ENCODE data around the gene FCHSD1.

DNA sequence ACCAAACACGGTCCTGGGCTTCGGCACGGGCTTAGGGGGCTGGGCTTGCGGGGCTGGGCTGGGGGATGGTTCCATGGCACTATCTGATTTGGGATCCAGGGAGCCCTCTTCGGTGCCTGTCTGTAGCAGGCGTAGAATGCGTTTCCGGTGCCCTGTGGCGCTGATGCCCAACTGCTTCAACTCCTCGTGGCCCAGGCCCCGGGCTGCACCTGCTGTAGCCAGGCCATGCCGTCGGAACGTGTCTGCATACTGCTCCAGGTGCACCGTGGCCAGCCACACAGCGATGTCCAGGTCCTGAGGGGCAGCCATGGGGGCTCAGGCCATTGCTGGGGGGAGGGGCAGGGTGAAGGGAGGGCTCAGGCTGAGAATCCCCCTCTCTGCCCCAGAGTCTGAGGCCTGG, 29.0 kb upstream of the FCHSD1 start:
- TF ChIP-seq, protein P1, sequence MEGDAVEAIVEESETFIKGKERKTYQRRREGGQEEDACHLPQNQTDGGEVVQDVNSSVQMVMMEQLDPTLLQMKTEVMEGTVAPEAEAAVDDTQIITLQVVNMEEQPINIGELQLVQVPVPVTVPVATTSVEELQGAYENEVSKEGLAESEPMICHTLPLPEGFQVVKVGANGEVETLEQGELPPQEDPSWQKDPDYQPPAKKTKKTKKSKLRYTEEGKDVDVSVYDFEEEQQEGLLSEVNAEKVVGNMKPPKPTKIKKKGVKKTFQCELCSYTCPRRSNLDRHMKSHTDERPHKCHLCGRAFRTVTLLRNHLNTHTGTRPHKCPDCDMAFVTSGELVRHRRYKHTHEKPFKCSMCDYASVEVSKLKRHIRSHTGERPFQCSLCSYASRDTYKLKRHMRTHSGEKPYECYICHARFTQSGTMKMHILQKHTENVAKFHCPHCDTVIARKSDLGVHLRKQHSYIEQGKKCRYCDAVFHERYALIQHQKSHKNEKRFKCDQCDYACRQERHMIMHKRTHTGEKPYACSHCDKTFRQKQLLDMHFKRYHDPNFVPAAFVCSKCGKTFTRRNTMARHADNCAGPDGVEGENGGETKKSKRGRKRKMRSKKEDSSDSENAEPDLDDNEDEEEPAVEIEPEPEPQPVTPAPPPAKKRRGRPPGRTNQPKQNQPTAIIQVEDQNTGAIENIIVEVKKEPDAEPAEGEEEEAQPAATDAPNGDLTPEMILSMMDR (IDR thresholded peaks at IDR 0.05) = no peak
- TF ChIP-seq RAD21 (IDR thresholded peaks at IDR 0.05; ENCODE audit: low read length) (no peak), USF2 (IDR thresholded peaks at IDR 0.05; ENCODE audit: borderline replicate concordance, low read depth, low read length) (no peak)
